Muscle layer of colon (tissue), 2 donors: ENCODE measurements around the gene PTPN18.

Experiments
- H3K27ac ChIP-seq: one replicate; pipeline ENCODE4 v1.7.0; 2013; ENCODE audit warnings: low read depth, mild to moderate bottlenecking, low read length, moderate library complexity
- H3K27me3 ChIP-seq, 2 donors: one replicate each; pipeline ENCODE4 v1.7.0; 2013; ENCODE audit warnings: low read length in 2 of 2, mild to moderate bottlenecking in 2 of 2; ENCODE audit not compliant: insufficient read depth in 2 of 2, control insufficient read depth in 1 of 2
- H3K36me3 ChIP-seq: one replicate; pipeline ENCODE4 v1.7.0; 2013; ENCODE audit warnings: mild to moderate bottlenecking, low read length; ENCODE audit not compliant: insufficient read depth
- H3K4me1 ChIP-seq: one replicate; pipeline ENCODE4 v1.7.0; 2013; ENCODE audit warnings: mild to moderate bottlenecking, low read length; ENCODE audit not compliant: insufficient read depth
- H3K4me3 ChIP-seq, 2 donors: one replicate each; pipeline ENCODE4 v1.7.0; 2013; ENCODE audit warnings: low read length in 2 of 2, low read depth in 1 of 2, mild to moderate bottlenecking in 1 of 2, moderate library complexity in 1 of 2
- H3K9ac ChIP-seq: one replicate; pipeline ENCODE4 v1.7.0; 2013; ENCODE audit warnings: low read length
- H3K9me3 ChIP-seq: one replicate; pipeline ENCODE4 v1.7.0; 2013; ENCODE audit warnings: mild to moderate bottlenecking, low read length
- donor health status: abdominal sarcoma.
- donor health status: Adenocarcinoma of cecum.

The PTPN18 gene

DNA sequence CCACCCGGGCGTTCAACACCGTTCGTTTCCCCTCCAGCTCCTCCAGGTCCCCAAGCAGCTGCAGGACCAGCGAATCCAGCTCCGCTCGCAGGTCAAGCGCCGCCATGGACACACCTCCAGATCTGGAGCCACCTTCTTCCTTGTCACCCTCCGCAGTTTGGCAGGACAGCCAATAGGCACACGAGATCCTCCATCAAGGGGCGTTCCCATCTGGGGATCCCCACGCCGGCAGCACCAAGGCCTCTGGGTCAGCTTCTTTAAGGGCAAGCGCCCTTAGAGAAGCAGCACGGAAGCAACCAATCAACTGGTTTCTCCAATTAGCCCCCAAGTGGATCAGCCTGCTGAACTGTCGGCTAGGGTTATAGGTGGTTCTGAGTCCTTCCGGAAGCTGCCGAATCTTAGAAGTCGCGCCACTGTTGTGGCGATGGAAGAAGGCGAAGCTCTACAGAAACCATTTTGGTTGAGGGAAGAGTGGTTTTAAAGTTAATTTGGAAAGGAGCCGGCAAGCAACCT is 13.8 kb upstream of the PTPN18 start:
- H3K9me3 ChIP-seq = no peaks in the 10 kb centered on the region
- peaks cover 36% of the 10 kb centered on the region for H3K36me3 ChIP-seq
- H3K9ac ChIP-seq = peak overlapping the region; percentile 25
- no peaks in the 10 kb centered on the region for H3K27me3 ChIP-seq
- peak overlapping the region; percentile 90 for H3K27ac ChIP-seq
- peaks cover 13% of the 10 kb centered on the region for H3K4me1 ChIP-seq
- H3K4me3 ChIP-seq = peak overlapping the region; percentile 72 to 78

DNA sequence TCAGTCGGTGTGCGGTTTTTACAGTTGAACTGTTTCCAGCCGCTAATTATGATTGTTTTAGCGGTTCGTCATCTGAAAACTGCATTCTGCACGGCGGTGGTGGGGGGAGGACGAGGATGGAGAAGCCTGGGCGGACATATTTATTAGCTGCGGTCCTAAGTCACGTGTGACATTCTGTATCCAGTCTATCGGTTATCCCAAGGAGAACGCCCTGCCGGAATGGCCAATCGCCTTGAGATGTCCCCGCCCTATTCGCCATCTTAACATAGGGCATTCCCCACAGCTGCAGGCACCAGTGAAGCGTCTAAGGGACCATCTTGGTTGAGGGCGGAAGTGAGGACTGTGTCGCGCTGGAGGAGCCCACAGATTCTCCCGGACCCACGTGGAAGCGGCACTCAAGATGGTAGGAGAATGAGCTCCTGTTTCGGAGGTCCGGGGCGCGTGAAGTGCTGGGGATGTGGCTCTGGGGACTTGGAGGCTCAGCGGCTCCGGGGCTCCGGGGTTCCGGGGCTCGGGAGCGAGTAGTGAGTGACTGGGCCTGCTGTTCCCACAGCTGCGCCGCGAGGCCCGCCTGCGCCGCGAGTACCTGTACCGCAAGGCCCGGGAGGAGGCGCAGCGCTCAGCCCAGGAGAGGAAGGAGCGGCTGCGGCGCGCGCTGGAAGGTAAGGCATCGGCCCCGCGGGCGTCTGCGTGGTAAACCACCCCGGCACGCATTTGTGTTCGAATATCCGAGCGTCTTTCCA is 13.2 kb upstream of the PTPN18 start, which contains the start of gene IMP4:
Gene IMP4 (plus strand): TSS at position 365 of the 743 bp plus-strand sequence. CDS start 36 bp downstream, at position 401.
- Histone ChIP-seq H3K9ac (peak within 1 kb of the TSS; percentile 41), H3K9me3 (no peaks in the 10 kb centered on the region), H3K4me1 (peaks cover 13% of the 10 kb centered on the region), H3K4me3 (peak within 1 kb of the TSS; percentile 78 to 89), H3K27me3 (no peaks in the 10 kb centered on the region), H3K27ac (peak within 1 kb of the TSS; percentile 90), H3K36me3 (peaks cover 42% of the 10 kb centered on the region)

DNA sequence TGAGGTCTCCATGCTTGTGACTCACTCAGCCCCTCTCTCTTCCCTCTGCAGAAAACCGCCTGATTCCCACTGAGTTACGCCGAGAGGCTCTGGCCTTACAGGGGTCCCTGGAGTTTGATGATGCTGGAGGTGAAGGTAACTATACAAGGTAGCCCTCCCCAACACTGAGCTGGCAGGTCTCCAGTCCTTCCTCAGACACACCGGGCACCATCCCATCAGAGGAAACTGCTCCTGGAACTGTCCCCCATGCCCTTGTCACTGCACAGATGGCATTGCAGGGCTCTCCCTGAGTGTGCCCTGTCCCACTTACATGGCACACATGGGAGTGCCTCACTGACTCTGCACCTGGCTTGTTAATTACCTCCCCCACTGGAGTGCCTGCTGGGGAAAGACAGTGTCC is 11.3 kb upstream of the PTPN18 start:
- Histone ChIP-seq H3K9me3 (no peaks in the 10 kb centered on the region), H3K4me3 (no peak overlapping the region), H3K27me3 (no peaks in the 10 kb centered on the region), H3K36me3 (peaks cover 37% of the 10 kb centered on the region), H3K27ac (no peak overlapping the region), H3K4me1 (peaks cover 13% of the 10 kb centered on the region), H3K9ac (no peak overlapping the region)

DNA sequence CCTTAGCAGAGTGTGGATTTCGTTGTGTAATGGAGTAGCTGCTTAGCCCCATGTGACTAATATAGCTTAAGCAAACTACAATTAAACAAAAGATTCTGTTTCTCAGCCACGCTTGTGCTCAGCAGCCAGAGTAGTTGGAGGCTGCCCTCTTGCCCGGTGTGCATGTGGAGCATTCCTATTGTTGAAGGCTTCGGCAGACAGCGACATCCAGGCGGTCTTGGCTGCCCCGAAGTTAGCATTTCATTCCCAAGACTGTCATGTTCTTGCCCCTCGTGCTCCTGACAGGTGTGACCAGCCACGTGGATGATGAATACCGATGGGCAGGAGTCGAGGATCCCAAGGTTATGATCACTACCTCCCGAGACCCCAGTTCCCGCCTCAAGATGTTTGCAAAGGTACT is 10.8 kb upstream of the PTPN18 start:
- Histone ChIP-seq H3K4me1 (peaks cover 13% of the 10 kb centered on the region), H3K36me3 (peaks cover 37% of the 10 kb centered on the region), H3K4me3 (no peak overlapping the region), H3K9ac (no peak overlapping the region), H3K9me3 (no peaks in the 10 kb centered on the region), H3K27me3 (no peaks in the 10 kb centered on the region), H3K27ac (no peak overlapping the region)

DNA sequence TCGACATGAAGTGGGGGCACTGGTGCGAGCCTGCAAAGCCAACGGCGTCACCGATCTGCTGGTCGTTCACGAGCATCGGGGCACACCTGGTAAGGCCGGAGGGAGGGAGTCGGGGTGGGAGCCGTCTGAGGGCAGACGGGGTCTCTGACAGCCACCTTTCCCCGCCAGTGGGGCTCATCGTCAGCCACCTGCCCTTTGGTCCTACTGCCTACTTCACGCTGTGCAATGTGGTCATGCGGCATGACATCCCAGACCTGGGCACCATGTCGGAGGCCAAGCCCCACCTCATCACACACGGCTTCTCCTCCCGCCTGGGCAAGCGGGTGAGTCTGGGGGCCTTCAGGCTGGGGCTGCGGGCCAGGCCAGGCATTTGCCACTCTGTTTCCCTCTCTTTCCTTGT is 10.2 kb upstream of the PTPN18 start:
- no peaks in the 10 kb centered on the region for H3K9me3 ChIP-seq
- H3K4me3 ChIP-seq = no peak overlapping the region
- peaks cover 13% of the 10 kb centered on the region for H3K4me1 ChIP-seq
- no peak overlapping the region for H3K9ac ChIP-seq
- H3K36me3 ChIP-seq = peaks cover 37% of the 10 kb centered on the region
- no peaks in the 10 kb centered on the region for H3K27me3 ChIP-seq
- H3K27ac ChIP-seq = no peak overlapping the region

DNA sequence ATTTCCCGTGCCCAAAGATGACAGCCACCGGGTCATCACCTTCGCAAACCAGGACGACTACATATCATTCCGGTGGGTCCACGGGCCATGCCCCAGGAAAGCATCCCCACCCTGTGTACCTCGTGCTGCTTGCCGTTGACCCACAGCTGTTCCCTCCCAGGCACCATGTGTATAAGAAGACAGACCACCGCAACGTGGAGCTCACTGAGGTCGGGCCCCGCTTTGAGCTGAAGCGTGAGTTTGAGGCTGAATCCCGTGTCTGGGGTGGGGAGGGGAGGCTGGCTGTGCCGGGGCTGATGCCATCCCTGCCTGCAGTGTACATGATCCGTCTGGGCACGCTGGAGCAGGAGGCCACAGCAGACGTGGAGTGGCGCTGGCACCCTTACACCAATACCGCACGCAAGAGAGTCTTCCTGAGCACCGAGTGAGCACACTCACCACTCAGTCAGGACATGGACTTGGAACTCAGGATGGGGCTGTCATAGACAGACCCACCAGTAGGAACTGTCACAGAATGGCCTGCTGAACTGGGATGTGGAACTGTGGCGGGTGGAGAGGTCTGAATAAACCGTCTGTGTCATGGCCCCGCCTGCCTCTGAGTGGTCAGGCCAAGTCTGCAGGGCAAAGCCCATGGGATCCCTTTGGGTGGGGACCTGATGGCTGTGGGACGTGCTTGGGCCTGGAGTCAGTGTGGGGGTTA is 9.7 kb upstream of the PTPN18 start:
- H3K4me3 ChIP-seq = no peak overlapping the region
- peaks cover 10% of the 10 kb centered on the region for H3K4me1 ChIP-seq
- H3K36me3 ChIP-seq = peaks cover 37% of the 10 kb centered on the region

DNA sequence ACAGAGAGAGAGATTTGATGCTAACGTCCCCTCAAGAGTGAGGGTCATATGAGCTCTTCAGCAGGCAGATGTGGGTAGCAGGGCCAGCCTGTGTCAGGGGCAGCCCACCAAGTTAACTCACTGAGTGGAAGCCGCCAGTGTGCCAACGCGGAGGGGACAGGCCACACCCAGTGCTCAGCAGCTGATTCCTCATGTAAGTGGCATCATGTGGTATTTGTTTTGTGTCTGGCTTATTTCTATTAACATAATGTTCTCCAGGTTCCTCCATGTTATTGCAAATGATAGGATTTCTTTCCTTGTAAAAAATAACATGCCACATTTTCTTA is 9.2 kb upstream of the PTPN18 start:
- no peak overlapping the region for H3K9ac ChIP-seq
- H3K4me3 ChIP-seq = no peak overlapping the region
- no peaks in the 10 kb centered on the region for H3K27me3 ChIP-seq
- peaks cover 37% of the 10 kb centered on the region for H3K36me3 ChIP-seq
- H3K9me3 ChIP-seq = no peaks in the 10 kb centered on the region
- H3K27ac ChIP-seq = no peak overlapping the region
- peaks cover 7% of the 10 kb centered on the region for H3K4me1 ChIP-seq

More for the DNA sequence above, 9.7 kb upstream of the PTPN18 start:
- H3K27me3 ChIP-seq = no peaks in the 10 kb centered on the region
- H3K9me3 ChIP-seq = no peaks in the 10 kb centered on the region
- no peak overlapping the region for H3K27ac ChIP-seq
- no peak overlapping the region for H3K9ac ChIP-seq

DNA sequence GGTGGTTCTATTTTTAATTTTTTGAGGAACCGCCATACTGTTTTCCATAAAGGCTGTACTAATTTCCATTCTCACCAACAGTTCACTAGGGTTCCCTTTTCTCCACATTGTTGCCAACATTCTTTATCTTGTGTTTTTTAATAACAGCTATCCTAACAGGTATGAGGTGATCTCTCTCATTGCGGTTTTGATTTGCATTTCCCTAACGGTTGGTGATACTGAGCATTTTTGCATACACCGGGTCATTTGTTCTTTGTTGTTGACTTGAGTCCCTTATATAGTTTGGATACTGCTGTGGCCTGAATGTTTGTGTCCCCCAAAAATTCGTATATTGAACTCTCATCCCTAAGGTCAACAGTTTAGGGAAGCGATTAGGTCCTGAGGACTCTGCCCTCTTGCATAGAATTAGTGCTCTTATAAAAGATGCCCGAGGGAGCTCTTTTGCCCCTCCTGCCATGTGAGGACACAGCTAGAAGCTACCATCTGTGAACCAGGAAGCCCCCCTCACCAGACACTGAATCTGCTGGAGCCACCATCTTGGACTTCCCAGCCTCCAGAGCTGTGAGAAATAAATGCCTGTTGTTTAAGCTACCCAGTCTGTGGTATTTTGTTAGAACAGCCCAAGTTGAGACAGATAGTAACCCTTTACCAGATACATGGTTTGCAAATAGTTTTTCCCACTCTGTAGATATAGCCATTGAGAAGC is 8.5 kb upstream of the PTPN18 start:
- Histone ChIP-seq H3K27ac (no peak overlapping the region), H3K4me3 (no peak overlapping the region), H3K27me3 (no peaks in the 10 kb centered on the region), H3K36me3 (peaks cover 37% of the 10 kb centered on the region), H3K4me1 (peaks cover 7% of the 10 kb centered on the region), H3K9ac (no peak overlapping the region), H3K9me3 (no peaks in the 10 kb centered on the region)

DNA sequence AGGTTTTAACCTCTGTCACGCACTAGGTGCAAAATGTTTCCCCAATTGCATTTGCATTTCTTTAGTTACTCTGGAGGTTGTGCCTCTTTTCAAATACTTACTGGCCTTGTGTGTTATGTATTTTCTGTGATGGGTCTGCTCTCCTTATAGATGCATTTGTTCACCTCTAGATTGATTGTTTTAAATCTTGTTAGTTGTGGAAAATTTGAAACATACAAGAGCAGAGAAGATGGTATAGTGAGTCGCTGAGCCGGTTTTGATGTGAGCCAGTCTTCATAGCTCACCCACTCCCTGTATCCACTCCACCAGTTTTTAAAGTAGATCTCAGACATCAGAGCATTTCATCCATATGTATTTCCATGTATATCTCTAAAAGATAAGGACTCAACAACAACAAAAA is 6.7 kb upstream of the PTPN18 start:
- H3K27me3 ChIP-seq = no peaks in the 10 kb centered on the region
- peaks cover 8% of the 10 kb centered on the region for H3K4me1 ChIP-seq
- peaks cover 37% of the 10 kb centered on the region for H3K36me3 ChIP-seq
- no peak overlapping the region for H3K27ac ChIP-seq
- no peak overlapping the region for H3K9ac ChIP-seq
- H3K4me3 ChIP-seq = no peak overlapping the region
- H3K9me3 ChIP-seq = no peaks in the 10 kb centered on the region

DNA sequence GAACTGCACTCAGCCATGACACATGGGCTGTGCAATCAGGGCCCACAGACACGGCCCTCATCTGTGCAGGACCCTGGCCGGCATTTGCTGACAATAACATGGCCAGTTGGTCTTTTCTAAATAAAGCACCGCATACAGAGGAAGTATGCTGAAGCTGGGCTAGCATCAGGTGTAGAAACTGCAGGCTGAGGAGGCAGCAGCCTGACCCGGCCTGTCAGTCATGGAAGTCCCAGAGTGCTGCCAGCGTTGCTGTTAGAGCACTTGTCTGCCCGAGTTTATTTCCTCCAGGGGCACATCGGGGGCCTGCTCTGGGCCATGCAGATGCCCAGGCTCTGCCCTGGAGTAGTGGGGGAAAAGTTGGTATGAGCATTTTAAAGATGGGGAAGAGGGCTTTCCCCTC is 4.1 kb upstream of the PTPN18 start:
- peaks cover 21% of the 10 kb centered on the region for H3K4me1 ChIP-seq
- no peaks in the 10 kb centered on the region for H3K9me3 ChIP-seq
- no peak overlapping the region for H3K4me3 ChIP-seq
- no peak overlapping the region for H3K27ac ChIP-seq
- peaks cover 14% of the 10 kb centered on the region for H3K36me3 ChIP-seq
- no peak overlapping the region for H3K9ac ChIP-seq
- no peaks in the 10 kb centered on the region for H3K27me3 ChIP-seq

DNA sequence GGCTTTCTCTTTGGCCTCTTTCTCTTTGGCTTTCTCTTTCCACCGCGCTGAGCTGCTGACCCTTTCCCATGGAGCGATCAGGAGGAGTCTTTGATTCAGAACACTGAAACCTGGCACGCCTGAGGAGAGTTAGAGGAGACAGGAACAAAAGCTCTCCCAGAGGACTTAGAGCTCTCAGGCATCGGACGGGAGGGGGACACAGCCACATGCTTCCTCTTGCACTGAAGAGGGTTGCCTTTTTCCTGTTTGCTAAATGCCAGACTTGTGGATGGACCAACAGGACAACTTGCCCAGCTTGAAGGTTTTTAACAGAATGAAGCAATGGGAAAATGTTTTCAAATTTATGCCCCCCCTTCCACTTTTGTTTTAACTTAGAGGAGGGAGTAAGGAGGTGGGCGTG is 3.6 kb upstream of the PTPN18 start:
- Histone ChIP-seq H3K9me3 (no peaks in the 10 kb centered on the region), H3K27me3 (no peaks in the 10 kb centered on the region), H3K27ac (no peak overlapping the region), H3K4me1 (peaks cover 25% of the 10 kb centered on the region), H3K36me3 (peaks cover 8% of the 10 kb centered on the region), H3K9ac (no peak overlapping the region), H3K4me3 (no peak overlapping the region)
